NCI-H1105 treated with DMSO at 0.1 percent for 48 hours (cell line): ENCODE results near the gene PWWP2B.

Source experiments
- DNase-seq: peaks from one replicate; lab custom pipeline; 2025; lab: John Stamatoyannopoulos, UW

The PWWP2B gene

DNA sequence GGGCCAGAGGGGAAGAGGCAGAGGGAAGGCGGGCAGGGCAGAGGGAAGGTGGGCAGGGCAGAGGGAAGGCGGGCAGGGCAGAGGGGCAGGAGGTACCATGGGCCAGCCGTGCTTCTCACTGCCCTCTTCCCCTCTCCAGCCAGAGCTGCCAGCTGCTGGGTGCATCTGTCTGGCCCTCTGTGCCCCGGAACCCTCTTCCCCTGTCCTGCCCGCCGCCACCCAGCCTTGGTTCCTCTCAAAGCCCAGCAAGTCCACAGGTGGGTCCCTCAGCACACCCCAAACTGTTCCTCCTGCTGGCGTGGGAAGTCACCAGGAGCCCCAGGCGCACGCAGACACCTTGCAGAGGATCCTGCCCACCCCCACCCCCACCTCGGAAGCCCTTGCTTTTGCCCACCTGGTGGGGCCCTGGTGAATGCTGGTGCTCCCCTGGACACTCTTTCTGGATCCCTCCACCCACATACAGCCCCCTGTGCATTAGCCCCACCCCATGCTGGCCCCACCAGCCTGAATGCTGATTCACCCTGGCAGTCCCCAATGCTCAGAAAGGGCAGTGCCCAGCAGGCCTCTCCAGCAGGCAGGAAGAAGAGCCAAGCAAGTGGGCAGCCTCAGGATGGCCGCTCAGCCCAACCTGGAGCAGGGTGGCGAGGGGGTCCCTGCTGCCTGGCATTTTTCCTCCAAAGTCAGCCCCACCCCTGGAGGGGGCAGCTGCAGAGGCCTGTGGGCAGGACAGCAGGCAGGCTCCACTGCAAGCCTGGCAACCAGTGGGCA lies 1.9 kb upstream of the PWWP2B start:
- DNase-seq = no peak

DNA sequence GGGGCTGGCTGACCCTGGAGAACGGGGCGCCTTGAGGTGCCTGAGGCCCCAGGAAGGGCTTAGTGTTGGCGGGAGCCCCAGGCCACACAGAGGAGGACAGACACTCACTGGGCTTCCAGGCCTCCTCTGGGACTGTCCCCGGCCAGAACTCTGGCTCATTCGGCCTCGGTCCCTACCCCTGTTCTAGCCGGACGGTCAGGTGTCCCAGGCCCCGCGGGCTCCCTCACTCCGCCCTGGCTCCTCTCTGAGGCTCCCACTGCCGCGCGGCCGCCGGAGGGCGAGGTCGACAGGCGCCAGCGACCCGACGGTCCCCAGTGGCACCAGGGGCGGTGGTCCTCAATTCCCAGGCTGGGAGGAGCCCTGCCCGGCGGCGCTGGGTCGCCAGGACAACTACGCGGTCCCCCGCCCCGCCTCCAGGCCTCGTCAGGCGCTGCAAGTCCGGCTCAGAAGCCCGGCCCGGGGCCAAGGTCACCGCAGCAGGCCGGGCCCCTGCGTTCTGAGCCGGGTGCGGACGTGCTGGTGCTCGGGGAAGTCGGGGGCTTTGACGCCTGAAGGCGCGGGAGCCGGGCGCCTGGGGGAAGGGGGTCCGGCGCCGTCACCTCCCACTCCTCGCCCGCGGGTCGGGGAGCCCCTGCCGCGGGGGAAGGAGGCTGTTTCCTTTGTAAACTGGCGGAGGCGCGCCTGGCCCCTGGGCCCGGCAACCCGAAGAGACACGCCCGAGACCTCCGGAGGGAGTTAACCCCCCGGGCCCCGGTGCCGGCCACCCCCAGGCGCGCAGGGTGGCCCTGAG lies 1.1 kb upstream of the PWWP2B start:
- DNase-seq = no peak

DNA sequence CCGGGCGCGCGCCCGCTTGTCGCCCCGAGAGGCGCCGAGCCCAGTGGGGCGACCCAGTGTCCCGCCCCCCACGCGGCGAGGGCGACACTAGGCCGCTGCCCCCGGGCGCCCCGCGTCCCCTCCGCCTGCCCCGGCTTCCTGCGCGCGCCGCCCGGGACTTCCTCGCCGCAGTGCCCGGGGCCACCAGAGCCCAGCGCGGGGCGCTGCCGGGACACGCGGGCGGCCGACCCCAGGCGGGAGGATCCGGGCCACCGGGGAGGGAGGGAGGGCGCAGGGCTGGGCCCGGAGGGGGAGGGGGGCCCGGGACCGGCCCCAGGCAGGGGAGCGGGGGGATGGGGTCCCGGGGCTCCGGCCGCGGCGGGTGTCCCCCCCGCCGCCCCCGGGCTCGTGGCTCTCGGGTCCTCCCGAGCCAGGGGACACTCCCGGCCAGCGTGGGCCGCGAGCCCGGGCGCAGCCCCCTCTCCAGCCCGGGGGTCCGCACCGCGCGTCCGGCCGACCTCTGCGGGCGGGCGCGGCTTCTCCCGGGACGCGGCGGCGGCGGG lies 435 bp upstream of the PWWP2B start:
- DNase-seq = no peak

DNA sequence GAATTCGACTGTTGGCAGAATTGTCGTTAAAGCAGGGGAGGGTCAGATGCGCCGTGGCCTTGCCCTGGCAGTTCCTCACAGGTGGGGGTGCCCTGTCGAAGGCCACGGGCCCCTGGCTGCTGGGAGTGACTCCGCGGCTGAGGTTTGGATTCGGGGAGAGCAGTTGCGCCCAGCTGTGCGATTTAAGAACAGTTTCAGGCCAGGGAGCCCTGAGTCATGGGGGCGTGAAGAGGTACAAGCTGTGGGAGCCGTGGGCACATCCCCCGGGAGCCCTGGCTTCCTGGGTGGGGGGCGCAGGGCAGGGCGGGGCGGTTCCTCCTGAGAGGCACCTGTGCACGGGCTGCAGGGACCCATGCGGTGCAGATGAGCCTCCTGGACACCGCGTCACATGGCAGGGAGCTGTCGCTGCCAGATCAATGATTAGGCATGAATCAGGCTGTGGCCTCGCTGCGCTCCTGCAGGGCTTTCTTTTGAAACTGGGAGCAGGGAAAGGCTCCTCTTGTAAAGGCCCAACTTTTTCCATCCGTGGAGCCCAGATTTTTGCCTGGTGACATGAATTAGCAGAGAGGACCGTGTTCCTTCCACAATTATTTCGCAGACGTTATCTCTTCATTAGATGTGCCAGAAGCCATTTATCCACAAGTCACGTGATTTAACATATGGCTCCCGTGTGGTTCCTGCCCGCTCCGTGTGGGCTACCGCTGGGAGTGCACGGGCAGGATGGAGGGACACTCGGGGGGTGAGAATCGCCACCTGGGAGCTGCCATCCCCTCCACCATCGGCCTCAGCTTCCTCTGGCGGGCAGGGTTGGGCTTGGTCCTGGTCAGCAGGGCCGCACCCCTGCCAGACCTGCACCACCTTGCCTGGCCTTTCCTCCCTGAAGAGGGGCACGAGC lies 918 bp downstream of the PWWP2B start:
- DNase-seq = peak; percentile 20

DNA sequence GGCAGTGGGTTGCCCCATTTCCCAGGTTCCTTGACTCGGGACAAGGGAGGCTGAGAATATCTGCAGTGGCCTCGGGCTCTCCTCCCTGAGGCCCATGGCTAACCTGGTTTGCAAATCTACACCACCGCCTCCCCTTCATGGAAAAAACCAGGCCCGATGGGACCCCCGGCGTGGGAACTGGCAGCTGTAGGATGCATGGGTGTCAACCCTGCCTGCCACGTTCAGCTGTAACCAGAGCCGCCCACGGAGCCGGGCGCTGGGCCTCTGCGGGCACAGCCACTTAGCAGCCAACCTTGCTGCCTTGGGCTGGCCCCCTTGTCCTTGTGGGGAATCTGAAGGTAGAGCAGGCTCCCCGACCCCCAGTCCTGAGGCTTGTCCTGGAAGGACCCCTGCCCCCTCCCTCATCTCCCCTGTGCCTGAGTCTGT lies 1.6 kb downstream of the PWWP2B start:
- no peak for DNase-seq

DNA sequence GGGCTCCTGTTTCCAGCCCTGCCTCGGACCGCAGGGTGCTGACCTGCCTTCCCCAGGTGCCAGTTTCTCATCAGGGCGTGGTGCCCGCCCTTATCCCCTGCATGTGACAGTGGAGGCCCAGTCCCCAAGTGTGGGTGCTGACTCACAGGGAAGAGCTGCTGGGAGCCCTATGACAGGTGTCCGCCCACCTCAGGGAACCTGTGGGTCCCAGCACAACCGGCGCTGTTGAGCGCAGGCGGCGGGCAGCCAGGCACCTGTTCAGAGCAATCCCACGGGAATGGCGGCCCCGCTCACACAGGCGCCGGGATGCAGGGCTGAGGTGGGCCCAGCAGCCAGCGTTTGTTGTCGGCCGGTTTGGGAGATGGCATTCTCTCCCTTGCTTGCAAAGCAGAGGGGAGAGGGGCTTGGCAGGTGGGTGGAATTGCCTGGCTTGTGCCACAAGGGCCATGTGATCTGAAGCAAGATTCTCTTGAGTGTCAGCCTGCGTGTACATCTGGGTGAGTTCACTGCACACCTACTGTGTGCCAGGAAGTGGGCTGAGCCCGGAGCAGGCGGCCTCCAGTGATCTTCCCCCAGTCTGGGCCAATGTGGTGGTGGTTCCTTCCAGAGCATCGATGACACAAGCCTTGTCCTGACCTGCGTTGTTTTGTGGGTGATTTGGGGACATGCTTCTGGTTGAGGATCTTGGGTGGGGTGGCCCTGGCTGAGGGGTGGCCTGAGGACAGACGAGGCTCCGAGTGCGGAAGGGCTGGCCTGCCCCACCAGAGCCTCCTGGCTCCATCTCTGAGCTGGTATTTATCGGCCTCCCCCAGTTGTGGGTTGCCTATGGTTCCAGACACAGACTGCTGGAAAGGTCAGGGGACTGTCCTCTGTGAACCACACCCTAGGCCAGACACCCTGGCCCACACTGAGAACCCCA lies 2.4 kb downstream of the PWWP2B start:
- no peak for DNase-seq

DNA sequence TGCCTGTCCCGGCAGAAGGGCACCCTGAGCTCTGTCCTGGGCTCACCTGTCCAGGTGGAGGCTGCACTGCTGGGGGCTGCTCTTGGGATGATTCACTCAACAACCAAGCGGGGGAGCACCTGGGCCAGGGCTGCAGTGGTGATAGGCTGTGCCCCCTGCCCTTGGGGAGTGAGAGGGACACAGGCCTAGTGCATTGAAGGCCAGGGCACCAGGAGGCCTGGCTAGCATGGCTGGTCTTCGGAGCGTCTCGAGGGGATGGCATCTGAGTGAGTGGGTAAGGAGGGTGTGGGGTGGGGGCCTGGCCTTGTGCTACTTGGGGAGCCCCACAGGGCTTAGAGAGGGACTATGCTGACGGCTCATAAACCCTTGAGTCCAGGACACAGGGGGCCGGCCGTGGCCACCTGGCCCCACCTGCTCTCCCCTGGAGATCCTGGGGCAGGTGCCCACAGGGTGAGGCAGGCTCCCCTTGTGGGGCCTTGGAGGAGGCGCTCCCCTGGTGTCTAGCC lies 3.1 kb downstream of the PWWP2B start:
- DNase-seq = no peak

DNA sequence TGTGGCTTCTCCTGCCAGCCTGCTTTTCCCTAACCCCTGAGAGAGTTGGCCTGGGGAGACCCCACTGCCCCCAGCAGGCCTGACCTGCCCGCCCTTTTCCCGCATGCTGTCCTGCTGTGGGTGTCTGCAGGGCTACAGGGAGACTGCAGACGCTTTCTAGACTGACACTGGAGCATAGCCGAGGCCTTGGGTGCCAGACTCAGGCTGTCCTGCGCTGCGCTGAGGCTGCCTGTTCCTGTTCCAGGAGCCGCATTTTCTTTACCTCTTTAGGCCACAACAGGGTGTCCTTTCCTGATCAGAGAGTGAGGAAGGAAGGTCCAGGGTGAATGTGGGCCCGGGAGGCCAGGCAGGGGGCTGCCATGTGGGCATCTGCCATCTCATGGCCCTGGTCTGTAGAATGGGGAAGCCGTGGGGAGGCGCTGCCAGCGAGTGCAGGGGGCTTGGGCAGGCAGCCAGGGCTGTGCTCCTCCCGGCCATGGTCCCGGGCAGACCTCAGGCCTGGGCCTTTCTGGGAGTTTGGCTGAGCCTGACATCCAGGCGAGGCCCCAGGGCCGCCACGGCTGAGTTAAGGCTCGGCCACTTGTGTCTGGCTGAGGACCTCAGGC lies 3.6 kb downstream of the PWWP2B start:
- no peak for DNase-seq

DNA sequence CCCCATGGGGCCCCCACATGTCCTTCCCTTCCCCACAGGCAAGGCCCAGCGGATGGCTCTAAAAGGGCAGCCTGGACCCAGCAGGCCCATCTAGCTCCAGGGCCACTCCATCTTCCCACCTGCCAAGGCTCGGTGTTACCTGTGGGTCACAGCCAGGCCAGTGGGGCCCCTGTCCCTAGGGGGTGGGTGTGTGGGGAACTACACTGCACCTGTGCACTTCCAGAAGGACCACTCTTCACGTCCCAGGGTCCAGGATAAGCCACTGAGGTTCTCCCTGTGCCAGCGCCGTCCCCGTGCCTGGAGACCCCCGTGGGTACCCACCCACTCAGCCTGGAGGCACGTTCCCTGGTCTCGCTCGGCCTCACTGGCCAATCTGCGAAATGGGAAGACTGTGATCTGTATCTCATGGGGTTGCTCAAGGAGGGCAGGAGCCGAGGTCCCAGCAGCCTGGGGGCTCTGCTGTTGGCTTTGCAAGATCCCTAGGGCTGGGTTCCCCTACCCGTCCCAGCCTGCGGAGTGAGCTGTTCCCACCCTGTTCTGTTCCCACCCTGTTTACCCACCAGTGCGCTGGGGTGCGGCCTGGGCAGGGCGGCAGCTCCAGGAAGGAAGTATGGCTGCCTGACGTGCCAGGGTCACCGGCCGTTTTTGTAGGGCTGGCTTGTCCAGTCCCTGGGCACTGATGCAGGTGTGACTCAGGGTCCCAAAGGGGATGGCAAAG lies 4.6 kb downstream of the PWWP2B start:
- no peak for DNase-seq

DNA sequence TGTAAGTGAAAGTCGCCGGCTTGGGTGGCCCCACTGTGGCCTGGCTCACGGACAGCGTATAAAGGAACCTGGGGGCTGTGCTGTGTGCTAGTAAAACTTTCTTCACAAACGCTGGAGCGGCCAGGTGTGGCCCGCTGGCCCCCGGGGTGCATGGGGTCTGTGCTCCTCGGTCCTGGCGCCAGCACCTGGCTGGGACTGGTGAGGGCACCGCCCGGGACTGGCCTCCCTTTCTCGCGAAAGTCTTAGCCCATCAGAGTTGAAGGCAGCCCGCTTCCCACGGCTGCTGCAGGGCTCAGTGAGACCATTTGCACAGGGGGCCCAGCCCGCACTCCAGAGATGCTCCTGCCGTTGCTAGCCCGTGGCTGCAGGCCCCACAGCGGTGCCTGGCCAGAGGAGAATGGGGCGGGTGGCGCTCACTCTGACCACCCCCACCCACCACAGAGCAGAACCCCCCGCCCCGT lies 5.8 kb downstream of the PWWP2B start:
- no peak for DNase-seq

DNA sequence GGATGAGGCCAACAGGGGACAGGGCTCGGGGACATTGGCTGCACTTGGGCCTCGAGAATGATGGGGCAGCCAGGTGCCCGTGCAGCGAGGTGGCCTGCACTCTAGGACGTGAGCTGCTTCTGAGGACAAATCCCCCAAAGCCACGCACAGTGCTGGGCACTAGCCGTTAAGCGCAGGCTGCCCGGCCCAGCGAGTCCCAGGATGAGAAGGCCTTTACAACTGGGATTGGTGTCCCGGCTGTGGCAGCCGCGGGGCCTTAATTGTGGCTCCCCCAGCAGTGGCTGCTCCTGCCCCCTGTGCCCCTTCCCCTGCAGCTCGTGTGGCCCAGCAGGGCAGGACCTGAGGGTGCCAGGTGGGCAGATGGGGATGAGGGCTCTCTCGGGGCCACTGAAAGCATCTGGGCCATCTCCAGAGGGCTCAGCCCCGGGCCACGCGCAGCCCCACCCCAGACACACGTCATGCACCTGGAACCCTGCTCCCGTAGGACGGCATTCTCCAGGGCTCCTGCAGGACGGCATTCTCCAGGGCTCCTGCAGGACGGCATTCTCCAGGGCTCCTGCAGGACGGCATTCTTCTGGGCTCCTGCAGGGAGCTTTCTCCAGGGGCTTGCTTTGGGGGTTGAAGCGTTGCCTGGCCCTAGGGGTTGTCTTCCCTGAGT lies 6.6 kb downstream of the PWWP2B start:
- no peak for DNase-seq

DNA sequence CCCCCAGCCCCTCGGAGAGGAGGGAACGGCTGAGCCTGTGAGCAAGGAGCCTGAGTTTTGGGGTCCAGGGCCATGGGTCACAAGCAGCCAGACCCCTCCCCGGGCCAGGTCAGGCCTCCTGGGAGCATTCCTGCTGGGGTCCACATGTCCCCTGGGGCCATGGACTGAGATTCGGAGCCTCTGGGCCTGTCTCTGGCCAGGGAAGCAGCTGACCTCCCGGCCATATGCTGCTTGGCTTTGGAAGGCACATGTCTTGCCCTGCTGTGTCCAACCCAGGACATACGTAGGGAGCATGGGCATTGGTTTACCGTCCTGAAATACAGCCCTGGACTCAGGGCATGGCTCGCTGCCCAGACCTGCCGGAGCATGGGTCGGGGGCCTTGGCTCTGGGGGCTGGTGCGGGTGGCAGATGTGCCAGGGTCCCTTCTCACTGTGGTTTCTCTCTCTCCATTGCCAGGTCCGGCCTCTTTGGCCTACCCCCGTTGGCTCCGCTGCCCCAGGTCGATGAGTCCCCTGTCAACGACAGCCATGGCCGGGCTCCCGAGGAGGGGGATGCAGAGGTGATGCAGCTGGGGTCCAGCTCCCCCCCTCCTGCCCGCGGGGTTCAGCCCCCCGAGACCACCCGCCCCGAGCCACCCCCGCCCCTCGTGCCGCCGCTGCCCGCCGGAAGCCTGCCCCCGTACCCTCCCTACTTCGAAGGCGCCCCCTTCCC lies 7.3 kb downstream of the PWWP2B start:
- DNase-seq = no peak

DNA sequence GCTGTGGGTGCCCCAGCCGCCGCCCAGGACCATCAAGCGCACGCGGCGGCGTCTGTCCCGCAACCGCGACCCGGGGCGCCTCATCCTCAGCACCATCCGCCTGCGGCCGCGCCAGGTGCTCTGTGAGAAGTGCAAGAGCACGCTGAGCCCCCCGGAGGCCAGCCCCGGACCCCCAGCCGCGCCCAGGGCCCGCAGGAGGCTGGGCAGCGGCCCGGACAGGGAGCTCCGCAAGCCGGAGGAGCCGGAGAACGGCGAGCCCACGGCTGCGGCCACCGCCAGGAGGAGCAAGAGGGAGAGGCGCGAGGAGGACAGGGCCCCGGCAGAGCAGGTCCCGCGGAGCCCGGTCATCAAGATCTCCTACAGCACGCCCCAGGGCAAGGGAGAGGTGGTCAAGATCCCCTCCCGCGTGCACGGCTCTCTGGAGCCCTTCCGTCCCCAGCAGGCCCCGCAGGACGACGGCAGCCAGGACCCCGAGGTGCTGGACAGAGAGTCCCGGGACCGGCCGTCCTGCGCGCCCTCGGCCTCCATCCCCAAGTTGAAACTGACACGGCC lies 8.0 kb downstream of the PWWP2B start:
- DNase-seq = no peak

DNA sequence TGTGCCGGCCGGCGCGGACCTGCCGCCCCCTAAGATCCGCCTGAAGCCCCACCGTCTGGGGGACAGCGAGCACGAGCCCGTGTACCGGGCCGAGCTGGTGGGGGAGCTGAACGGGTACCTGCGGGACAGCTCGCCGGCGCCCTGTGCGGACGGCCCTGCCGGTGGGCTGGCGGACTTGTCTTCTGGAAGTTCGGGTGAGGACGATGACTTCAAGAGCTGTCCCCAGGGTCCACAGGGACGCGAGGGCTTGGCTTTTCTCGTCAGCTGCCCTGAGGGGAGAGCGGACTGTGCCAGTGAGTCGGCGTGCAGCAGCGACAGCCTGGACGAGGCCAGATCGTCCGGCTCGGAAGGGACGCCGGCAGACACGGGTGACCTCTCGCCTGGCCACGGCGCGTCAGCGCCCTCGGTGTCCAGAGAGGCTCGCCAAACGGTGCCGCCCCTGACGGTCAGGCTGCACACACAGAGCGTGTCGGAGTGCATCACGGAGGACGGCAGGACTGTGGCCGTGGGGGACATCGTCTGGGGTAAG lies 8.5 kb downstream of the PWWP2B start:
- no peak for DNase-seq

DNA sequence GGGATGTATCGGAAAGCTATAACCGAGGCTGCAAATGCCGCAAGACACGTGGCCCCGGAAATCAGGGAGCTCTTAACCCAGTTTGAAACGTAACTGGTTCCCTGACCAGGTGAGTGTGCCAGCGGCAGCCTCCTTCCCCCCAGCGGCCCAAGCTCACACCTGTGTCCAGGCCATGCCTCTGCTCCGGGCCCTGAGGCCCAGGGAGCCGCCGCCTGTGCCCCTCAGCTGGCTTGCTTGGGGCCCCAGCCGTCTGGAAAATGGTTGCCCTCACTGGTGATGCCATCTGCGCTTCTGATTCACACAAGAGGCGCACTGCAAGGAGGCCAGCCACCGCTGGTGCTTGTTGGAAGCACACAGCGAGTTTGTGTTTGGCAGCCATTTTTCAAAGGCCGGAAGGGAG lies 9.2 kb downstream of the PWWP2B start:
- no peak for DNase-seq

DNA sequence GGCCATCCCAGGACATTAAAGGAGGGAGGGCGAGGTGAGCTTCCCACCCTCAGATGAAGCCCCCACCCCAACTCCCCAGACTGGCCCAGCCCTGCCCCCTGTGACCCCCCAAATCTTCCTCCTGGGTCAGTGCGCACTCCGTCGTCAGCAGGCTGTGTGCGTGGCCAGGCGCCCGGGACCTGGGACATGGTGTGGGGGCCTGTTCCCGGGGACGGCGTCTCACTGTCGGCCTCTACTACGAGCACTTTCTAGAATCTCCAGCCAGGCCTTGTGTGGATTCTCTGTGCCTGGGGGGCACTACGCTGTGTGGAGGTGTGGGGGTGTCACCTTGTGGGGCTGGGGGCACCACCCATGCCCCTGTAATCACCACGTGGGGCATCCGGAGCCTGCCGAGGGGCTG lies 9.8 kb downstream of the PWWP2B start:
- DNase-seq = no peak

DNA sequence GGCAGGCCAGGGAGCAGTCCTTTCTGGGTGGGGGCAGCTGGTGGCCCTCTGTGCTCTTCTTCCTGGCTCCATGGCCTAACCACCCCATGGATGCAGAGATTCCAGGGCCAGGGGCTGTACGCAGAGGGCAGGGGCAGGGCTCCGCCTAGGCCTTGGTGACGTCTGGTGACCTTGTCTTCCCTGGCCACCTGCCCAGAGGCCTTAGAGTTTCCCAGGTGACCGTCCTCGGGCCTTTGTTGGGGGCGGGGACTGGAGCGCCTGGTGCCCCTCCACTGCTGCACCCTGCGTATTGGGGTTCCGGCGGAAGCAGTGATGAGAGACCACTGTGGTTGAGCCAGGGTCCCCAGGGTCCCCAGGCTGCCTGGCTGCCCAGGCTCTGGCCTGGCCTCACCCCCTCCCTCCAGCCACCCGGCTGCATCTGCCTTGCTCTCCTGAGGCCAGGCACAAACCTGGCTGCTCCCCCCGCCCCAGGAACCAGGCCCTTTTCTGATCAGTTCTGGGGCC lies 10.3 kb downstream of the PWWP2B start:
- no peak for DNase-seq

DNA sequence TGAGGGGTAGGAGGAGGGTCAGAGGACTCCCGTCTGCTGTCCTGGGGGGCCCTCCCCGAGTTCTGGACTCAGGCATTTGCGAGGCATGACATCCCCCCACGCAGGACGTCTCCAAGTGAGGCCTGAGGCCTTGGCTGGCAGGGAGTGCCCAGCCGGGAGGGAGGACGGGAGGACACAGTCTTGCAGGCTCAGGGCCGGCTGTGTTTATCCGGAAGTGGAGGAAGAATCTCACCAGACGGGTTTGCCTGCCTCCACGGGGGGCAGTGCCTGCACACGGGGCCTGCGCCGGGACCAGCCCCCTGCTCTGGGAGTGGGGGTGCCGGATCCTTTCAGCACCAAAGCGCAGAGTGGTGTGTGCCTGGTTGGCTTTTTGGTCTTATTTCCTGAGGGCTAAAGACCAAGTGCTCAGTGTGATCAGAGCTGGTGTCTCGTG lies 10.9 kb downstream of the PWWP2B start:
- no peak for DNase-seq
